SK-N-SH (cell line): Measurements from ENCODE around the gene SPAG6. TPM values are rescaled to one million over a fixed set of nuclear protein-coding genes. Genes with fewer than 3 reads are reported as not detected.

Experiments used
- CTCF ChIA-PET: fragments of 300-600, 350-600 bp; formaldehyde crosslinking; extraction: SDS; loops from one replicate; lab custom pipeline; 2021; lab: Yijun Ruan, JAX
- POLR2A ChIA-PET: fragments of 350-600 bp; sonication (Branson Sonifier 250); formaldehyde crosslinking; extraction: SDS; loops from one replicate; lab custom pipeline; 2020; ENCODE audit warnings: antibody characterized with exemption, inconsistent platforms; lab: Yijun Ruan, JAX
- DNase-seq: peaks from one replicate; pipeline ENCODE4 v3.0.0; 2012
- H2AFZ ChIP-seq: fragments of 200-600 bp; sonication (generic); 2 replicates; pipeline ENCODE4 v1.8.1; 2016; ENCODE audit warnings: antibody characterized with exemption, mild to moderate bottlenecking, low read depth
- H3F3A ChIP-seq: fragments of 200-600 bp; sonication (generic); replicated peaks from 2 replicates; pipeline ENCODE3; 2016; ENCODE audit warnings: antibody characterized with exemption, mild to moderate bottlenecking; ENCODE audit not compliant: insufficient read depth
- H3K27ac ChIP-seq, 2 experiments: fragments of 200-500 bp in 1 of 2; fragments of 200-600 bp in 1 of 2; sonication (Bioruptor generic) in 1 of 2; sonication (generic), shearing (Covaris generic) in 1 of 2; 2 replicates each; pipeline versions ENCODE4 v1.5.1 to v1.6.1; 2014 to 2016; ENCODE audit warnings: low read depth in 2 of 2, inconsistent platforms in 1 of 2, low read length in 1 of 2, mild to moderate bottlenecking in 1 of 2, mixed read lengths in 1 of 2
- H3K27me3 ChIP-seq: fragments of 200-600 bp; sonication (generic), shearing (Covaris generic); 2 replicates; pipeline ENCODE4 v1.6.1; 2016; ENCODE audit warnings: mixed run types; ENCODE audit not compliant: insufficient read depth
- H3K36me3 ChIP-seq, 2 experiments: fragments of 200-500 bp in 1 of 2; fragments of 200-600 bp in 1 of 2; sonication (Bioruptor generic) in 1 of 2; sonication (generic) in 1 of 2; replicated peaks in 1 of 2; 2 replicates each; pipeline versions ENCODE3 to v1.5.1; 2014 to 2016; ENCODE audit warnings: low read length in 1 of 2, mild to moderate bottlenecking in 1 of 2; ENCODE audit not compliant: insufficient read depth in 2 of 2, control insufficient read depth in 1 of 2
- H3K4me1 ChIP-seq, 2 experiments: fragments of 200-500 bp in 1 of 2; fragments of 200-600 bp in 1 of 2; sonication (Bioruptor generic) in 1 of 2; sonication (generic), shearing (Covaris generic) in 1 of 2; 2 replicates each; pipeline versions ENCODE4 v1.5.1 to v1.6.1; 2014 to 2016; ENCODE audit warnings: low read depth in 1 of 2, low read length in 1 of 2, mixed run types in 1 of 2; ENCODE audit not compliant: insufficient read depth in 2 of 2, control insufficient read depth in 1 of 2
- H3K4me2 ChIP-seq: fragments of 200-600 bp; sonication (generic), shearing (Covaris generic); 2 replicates; pipeline ENCODE4 v1.6.1; 2017; ENCODE audit warnings: mixed run types
- H3K4me3 ChIP-seq, 2 experiments: fragments of 200-500 bp in 1 of 2; fragments of 200-600 bp in 1 of 2; sonication (Bioruptor generic) in 1 of 2; sonication (generic), shearing (Covaris generic) in 1 of 2; 2 replicates each; pipeline versions ENCODE4 v1.5.1 to v1.8.1; 2014 to 2016; ENCODE audit warnings: low read depth in 2 of 2, inconsistent platforms in 1 of 2, low read length in 1 of 2, mild to moderate bottlenecking in 1 of 2, mixed read lengths in 1 of 2, moderate library complexity in 1 of 2
- H3K79me2 ChIP-seq: fragments of 200-600 bp; sonication (generic); 2 replicates; pipeline ENCODE4 v1.8.1; 2017; ENCODE audit warnings: mild to moderate bottlenecking; ENCODE audit not compliant: insufficient read depth
- H3K9ac ChIP-seq: fragments of 200-600 bp; sonication (generic); 2 replicates; pipeline ENCODE4 v1.6.1; 2017; ENCODE audit warnings: mixed run types
- H3K9me2 ChIP-seq: fragments of 200-600 bp; sonication (generic); 2 replicates; pipeline ENCODE4 v1.6.1; 2017; ENCODE audit warnings: mixed run types
- H3K9me3 ChIP-seq: fragments of 200-600 bp; sonication (generic); 2 replicates; pipeline ENCODE4 v1.6.1; 2017; ENCODE audit warnings: mixed run types, mild to moderate bottlenecking, moderate library complexity
- H4K20me1 ChIP-seq: fragments of 200-600 bp; sonication (generic); 2 replicates; pipeline ENCODE4 v1.6.1; 2017; ENCODE audit warnings: mild to moderate bottlenecking, mixed run types; ENCODE audit not compliant: insufficient read depth
- CTCF ChIP-seq: fragments of 200-600 bp; sonication (generic); IDR thresholded peaks from 2 replicates; pipeline ENCODE4 v1.6.1; 2017; ENCODE audit warnings: antibody characterized with exemption, mild to moderate bottlenecking, moderate library complexity
- EZH2phosphoT487 ChIP-seq: fragments of 200-600 bp; sonication (generic); IDR thresholded peaks from 2 replicates; pipeline ENCODE4 v1.6.1; 2017; ENCODE audit warnings: low read depth, mixed run types, mild to moderate bottlenecking, antibody characterized with exemption, moderate library complexity, borderline replicate concordance
- FOSL2 ChIP-seq: IDR thresholded peaks from 2 replicates; pipeline ENCODE4 v1.4.0; 2012; ENCODE audit warnings: low read depth, mild to moderate bottlenecking, moderate library complexity, borderline replicate concordance
- FOXJ3 ChIP-seq: sonication (generic); formaldehyde crosslinking; IDR thresholded peaks from 2 replicates; pipeline ENCODE4 v1.5.1; 2020; ENCODE audit warnings: mild to moderate bottlenecking, missing genetic modification reagents
- IRF3 ChIP-seq: fragments of 150-350 bp; IDR thresholded peaks from 2 replicates; pipeline ENCODE4 v1.6.1; 2016; ENCODE audit warnings: mild to moderate bottlenecking, low read depth, low read length
- MEF2A ChIP-seq: IDR thresholded peaks from 2 replicates; pipeline ENCODE4 v1.4.0; 2012; ENCODE audit warnings: low read depth, borderline replicate concordance
- MXI1 ChIP-seq: IDR thresholded peaks from 2 replicates; pipeline ENCODE4 v1.6.1; 2012; ENCODE audit warnings: mild to moderate bottlenecking, low read depth, low read length, improper control_type of control experiment
- NRF1 ChIP-seq: IDR thresholded peaks from 2 replicates; pipeline ENCODE4 v1.6.1; 2012; ENCODE audit warnings: low read depth, mild to moderate bottlenecking, low read length
- POLR2AphosphoS5 ChIP-seq: IDR thresholded peaks from 2 replicates; pipeline ENCODE4 v1.6.1; 2012; ENCODE audit warnings: low read depth, low read length
- RFX5 ChIP-seq: IDR thresholded peaks from 2 replicates; pipeline ENCODE4 v1.6.1; 2012; ENCODE audit warnings: mild to moderate bottlenecking, improper control_type of control experiment, low read length
- RXRA ChIP-seq: IDR thresholded peaks from 2 replicates; pipeline ENCODE4 v1.4.0; 2012; ENCODE audit warnings: low read depth, mild to moderate bottlenecking, borderline replicate concordance
- TAF1 ChIP-seq: IDR thresholded peaks from 2 replicates; pipeline ENCODE4 v1.6.1; 2012; ENCODE audit warnings: low read depth, mild to moderate bottlenecking, low read length, moderate library complexity, borderline replicate concordance
- ZBTB33 ChIP-seq: IDR thresholded peaks from 2 replicates; pipeline ENCODE4 v1.4.0; 2012; ENCODE audit warnings: low read depth, borderline replicate concordance
- WGBS: methylation state at CpG from one replicate; pipeline ENCODE4 v1.1.6; 2017; ENCODE audit warnings: low lambda C conversion rate; 5-methylcytosine and 5-hydroxymethylcytosine counted together
- polyA plus RNA-seq, 3 experiments: library from polyadenylated mRNA; depleted of rRNA; stranded (reverse); fragments of >200 nt; gene quantifications; 2 replicates each; pipeline ENCODE4 v1.2.3, GENCODE V29; 2012
- TF ChIP-seq, protein P1 (sequence below): IDR thresholded peaks from 2 replicates; pipeline ENCODE4 v1.4.0; 2012; ENCODE audit warnings: low read depth, borderline replicate concordance
- TF ChIP-seq, protein P2 (sequence below): IDR thresholded peaks from 2 replicates; pipeline ENCODE4 v1.6.1; 2012; ENCODE audit warnings: mild to moderate bottlenecking, low read depth, low read length, moderate library complexity

The SPAG6 gene
- polyA plus RNA-seq, 1 of the 3 experiments (the other 2 are of a cell fraction) = 0.77 TPM

DNA sequence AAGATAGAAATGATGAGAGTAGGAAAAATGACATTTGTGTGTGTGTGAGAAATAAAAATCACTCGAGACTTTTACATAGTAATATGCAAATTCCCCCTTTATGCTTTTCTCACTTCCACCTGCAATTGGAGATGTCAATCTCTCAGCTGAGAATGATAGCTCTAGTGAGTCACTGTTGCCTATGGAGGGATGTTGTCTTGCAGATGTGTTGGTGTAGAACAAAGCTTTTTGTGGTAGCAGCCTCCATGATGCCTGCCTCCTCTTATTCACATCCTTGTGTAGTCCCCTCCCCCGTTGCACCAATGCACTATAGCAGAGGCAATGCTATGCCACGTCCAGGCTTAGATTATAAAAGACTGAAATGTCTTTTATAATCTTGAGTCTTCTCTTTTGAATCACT lies 33.8 kb downstream of the SPAG6 start:
- H3K36me3 ChIP-seq = no peaks in the 10 kb centered on the region
- H3K27ac ChIP-seq = no peak overlapping the region
- no peaks in the 10 kb centered on the region for H4K20me1 ChIP-seq
- no peaks in the 10 kb centered on the region for H3K27me3 ChIP-seq
- H3K79me2 ChIP-seq = no peaks in the 10 kb centered on the region
- TF ChIP-seq FOSL2 (no peak), FOXJ3 (CRISPR knock-in tag) (no peak), POLR2AphosphoS5 (no peak)
- TF ChIP-seq, all 33 proteins: peak for 0
- Histone ChIP-seq H2AFZ (no peak overlapping the region), H3K4me2 (no peak overlapping the region), H3K9me3 (no peaks in the 10 kb centered on the region), H3K9ac (no peak overlapping the region), H3F3A (no peaks in the 10 kb centered on the region), H3K9me2 (no peaks in the 10 kb centered on the region), H3K4me3 (no peak overlapping the region), H3K4me1 (no peaks in the 10 kb centered on the region)
- ChIA-PET POLR2A (no interaction called here), CTCF (interaction anchor here (0.6 to 0.9 kb wide), 2 partner anchors 16 to 43 kb away, joined by 3 read pairs; no protein-coding TSS in a partner anchor)
- DNase-seq = no peak
- 47% methylated on average over 3 of the region's 3 CpGs for WGBS

GRCh38 chr10:22381262-22381661 lies 36.0 kb downstream of the SPAG6 start:
- no peak overlapping the region for H2AFZ ChIP-seq
- H3K27me3 ChIP-seq = no peaks in the 10 kb centered on the region
- H3K4me2 ChIP-seq = no peak overlapping the region
- H3K36me3 ChIP-seq = no peaks in the 10 kb centered on the region
- H3K9me2 ChIP-seq = no peaks in the 10 kb centered on the region
- H3K79me2 ChIP-seq = no peaks in the 10 kb centered on the region
- H4K20me1 ChIP-seq = no peaks in the 10 kb centered on the region
- TF ChIP-seq NRF1 (no peak), CTCF (no peak), EZH2phosphoT487 (no peak), RXRA (no peak), MXI1 (no peak), TAF1 (no peak), RFX5 (no peak), FOXJ3 (CRISPR knock-in tag) (no peak), ZBTB33 (no peak), IRF3 (no peak), FOSL2 (no peak), MEF2A (no peak)
- TF ChIP-seq, protein P1, sequence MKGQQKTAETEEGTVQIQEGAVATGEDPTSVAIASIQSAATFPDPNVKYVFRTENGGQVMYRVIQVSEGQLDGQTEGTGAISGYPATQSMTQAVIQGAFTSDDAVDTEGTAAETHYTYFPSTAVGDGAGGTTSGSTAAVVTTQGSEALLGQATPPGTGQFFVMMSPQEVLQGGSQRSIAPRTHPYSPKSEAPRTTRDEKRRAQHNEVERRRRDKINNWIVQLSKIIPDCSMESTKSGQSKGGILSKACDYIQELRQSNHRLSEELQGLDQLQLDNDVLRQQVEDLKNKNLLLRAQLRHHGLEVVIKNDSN = no peak
- TF ChIP-seq, protein P2, sequence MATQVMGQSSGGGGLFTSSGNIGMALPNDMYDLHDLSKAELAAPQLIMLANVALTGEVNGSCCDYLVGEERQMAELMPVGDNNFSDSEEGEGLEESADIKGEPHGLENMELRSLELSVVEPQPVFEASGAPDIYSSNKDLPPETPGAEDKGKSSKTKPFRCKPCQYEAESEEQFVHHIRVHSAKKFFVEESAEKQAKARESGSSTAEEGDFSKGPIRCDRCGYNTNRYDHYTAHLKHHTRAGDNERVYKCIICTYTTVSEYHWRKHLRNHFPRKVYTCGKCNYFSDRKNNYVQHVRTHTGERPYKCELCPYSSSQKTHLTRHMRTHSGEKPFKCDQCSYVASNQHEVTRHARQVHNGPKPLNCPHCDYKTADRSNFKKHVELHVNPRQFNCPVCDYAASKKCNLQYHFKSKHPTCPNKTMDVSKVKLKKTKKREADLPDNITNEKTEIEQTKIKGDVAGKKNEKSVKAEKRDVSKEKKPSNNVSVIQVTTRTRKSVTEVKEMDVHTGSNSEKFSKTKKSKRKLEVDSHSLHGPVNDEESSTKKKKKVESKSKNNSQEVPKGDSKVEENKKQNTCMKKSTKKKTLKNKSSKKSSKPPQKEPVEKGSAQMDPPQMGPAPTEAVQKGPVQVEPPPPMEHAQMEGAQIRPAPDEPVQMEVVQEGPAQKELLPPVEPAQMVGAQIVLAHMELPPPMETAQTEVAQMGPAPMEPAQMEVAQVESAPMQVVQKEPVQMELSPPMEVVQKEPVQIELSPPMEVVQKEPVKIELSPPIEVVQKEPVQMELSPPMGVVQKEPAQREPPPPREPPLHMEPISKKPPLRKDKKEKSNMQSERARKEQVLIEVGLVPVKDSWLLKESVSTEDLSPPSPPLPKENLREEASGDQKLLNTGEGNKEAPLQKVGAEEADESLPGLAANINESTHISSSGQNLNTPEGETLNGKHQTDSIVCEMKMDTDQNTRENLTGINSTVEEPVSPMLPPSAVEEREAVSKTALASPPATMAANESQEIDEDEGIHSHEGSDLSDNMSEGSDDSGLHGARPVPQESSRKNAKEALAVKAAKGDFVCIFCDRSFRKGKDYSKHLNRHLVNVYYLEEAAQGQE = no peak
- no peak overlapping the region for H3K4me3 ChIP-seq
- no peak overlapping the region for H3K9ac ChIP-seq
- ChIA-PET POLR2A (no interaction called here), CTCF (interaction anchor here (0.6 kb wide), 1 partner anchor 17 kb away, joined by 3 read pairs; no protein-coding TSS in a partner anchor)
- no peaks in the 10 kb centered on the region for H3F3A ChIP-seq
- WGBS = 71% methylated on average over 4 of the region's 4 CpGs
- no peaks in the 10 kb centered on the region for H3K4me1 ChIP-seq
- no peak for DNase-seq
- no peaks in the 10 kb centered on the region for H3K9me3 ChIP-seq
- no peak overlapping the region for H3K27ac ChIP-seq
